ENCODE results near the gene NPIPB8.
"Not testable (repeated sequence)": the region's sequence is repeated elsewhere in the genome, so short reads cannot be mapped to it uniquely, and the experiment has no call there.

The NPIPB8 gene

DNA sequence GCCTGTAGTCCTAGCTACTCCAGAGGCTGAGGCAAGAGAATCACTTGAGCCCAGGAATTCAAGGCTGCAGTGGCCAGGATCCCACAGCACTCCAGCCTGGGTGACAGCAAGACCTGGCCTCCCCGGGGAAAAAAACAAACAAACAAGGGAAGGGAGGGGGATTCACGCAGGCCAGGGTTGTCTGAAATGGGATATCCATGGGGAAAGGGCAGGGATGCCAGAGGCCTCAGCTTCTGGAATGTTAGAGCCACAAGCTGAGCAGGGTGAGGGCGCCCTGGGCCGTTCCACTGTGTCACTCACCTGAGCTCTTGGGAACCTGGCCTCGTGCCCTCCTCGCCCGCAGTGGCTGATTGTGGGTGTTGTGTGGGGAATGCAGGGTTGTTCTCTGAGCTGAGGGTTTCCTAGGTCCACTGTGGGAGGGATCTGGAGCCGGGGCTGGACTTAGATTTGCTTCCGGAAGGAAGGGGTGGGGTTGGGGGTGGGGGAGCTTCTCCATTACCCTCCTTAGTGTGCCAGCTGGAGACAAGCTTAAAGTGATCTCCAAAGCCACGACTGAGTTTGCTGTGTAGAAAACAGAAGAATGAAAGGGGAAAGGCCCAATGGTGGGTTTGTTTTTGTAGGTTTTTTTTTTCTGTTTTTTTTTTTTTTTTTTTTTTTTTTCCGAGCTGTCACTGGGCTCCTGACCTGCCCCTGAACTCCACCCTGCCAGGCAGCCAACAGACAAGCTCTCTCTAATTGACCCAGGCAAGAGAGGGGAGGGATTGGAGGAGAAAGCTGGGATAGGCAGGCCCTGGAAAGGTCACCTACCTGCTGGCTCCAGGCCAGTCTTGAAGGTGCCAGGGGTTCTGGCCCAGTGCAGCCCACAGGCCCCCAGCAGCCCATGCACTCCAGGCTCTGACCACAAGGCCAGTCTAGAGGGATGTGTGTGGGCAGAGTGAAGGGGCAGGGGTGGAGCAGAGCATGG is 28.0 kb upstream of the NPIPB8 start, which contains the start of gene SULT1A1:
TSS of gene SULT1A1 (minus strand) at position 414 of the 964 bp plus-strand sequence. CDS start 1,189 bp downstream, outside the sequence.
- DNase-seq (ENCODE audit: low spot score in 2 of 2): no peak
- Histone ChIP-seq H3K27me3 (ENCODE audit: low read depth) (no peaks in the 10 kb centered on the region), H3K36me3 (replicated peaks) (no peaks in the 10 kb centered on the region), H3K9me3 (no peaks in the 10 kb centered on the region), H3K4me1 (no peaks in the 10 kb centered on the region), H3K4me3 (no peak within 1 kb of the TSS)
- in situ Hi-C loops (cut with MboI; ENCODE audit: low sequenced_read_pairs): no loop called here

DNA sequence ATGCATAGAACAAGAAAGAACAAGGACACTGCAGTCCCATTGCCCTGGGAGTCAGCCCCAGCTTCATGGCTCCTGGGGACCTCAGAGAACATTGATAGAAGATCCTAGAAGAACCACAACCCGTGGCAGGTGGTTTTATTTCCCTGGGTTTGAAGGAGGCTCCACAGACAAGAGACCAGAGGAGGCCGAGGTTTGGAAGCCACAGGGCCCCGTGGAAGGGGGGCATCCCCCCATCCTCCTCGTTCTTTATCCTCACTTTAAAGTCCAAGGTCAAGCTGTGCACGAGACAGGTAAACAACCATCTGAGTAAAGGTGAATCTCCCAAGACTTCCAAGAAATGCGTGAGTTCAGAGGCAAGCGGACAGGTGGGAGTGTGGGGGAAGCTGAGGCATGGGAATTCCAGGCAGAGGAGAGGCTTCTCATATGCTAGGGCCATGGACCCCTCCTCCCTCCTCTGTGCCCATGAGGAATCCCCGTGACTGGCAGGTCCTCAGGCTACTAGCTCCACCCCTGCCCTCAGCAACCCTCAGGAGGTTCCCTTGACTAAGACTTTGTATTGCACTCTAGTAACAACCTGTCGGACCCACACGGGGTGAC is 27.2 kb upstream of the NPIPB8 start:
- in situ Hi-C loops (cut with MboI; ENCODE audit: low sequenced_read_pairs): no loop called here
- Histone ChIP-seq H3K4me3 (no peak overlapping the region), H3K36me3 (replicated peaks) (no peaks in the 10 kb centered on the region), H3K27me3 (ENCODE audit: low read depth) (no peaks in the 10 kb centered on the region), H3K9me3 (no peaks in the 10 kb centered on the region), H3K4me1 (no peaks in the 10 kb centered on the region)
- no peak for DNase-seq (ENCODE audit: low spot score in 2 of 2)

DNA sequence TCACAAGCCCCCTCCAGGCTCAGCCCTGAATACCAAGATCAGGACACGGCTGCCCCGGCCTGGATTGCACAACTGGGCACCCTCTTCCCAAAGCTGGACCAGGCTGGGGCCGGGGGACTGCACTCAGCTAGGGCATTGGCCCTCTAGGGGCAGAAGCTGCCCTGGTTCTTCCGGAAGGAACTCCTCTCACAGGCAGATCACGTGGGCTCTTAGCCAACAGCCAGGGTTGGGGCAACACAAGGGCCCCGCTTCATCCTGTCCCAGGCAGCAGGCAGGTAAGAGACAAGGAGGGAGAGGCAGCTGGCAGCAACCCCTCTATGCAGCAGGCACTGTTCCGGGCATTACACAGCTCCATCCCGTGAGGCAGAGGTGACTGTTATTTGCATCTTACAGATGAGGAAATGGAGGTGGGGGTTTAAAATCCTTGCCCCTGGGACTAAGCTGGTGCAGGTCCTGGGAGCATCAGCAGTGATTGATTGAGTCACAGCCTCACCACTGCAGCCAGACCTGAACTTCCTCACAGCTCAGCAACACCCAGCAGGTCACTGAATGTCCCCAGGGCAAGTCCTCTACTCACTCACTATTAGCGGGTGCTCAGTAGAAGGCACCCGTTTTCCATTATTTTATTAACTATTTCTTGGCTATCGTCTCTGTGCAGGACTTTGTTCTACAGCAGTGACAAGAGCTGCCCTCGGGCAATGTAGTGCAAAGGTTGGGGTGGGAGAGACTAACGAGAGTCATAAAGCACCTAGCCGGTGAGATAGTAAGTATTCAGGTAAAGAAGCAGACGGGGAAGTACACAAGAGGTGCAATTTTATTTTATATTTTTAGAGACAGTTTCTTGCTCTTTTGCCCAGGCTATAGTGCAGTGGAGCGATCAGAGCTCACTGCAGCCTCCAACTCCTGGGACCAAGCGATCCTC is 25.2 kb upstream of the NPIPB8 start:
- H3K9me3 ChIP-seq; in situ Hi-C loops (cut with MboI; ENCODE audit: low sequenced_read_pairs); H3K27me3 ChIP-seq (ENCODE audit: low read depth); DNase-seq (ENCODE audit: low spot score in 2 of 2); H3K4me1 ChIP-seq; H3K4me3 ChIP-seq; H3K36me3 ChIP-seq (replicated peaks): not testable (repeated sequence)

DNA sequence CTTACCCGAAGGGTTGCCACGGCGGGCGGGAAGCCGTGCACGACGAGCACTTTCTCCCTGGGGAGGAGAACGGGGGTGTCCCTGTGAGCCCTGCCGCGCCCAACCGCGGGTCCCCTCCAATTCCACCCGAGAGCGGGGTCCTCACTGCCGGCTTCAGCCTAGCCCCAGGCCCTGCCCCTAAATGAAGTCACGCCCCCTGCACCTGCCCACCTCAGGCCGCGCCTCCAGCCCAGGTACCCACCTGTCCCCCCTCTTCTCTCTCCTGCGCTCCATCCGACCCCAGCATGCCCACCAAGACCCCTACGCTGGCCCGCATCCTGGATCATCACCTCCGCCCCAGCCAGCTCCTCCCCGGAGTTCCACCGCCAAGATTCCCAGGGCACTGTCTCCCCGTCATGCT is 24.0 kb upstream of the NPIPB8 start:
- H3K36me3 ChIP-seq (replicated peaks); DNase-seq (ENCODE audit: low spot score in 2 of 2); H3K9me3 ChIP-seq; H3K27me3 ChIP-seq (ENCODE audit: low read depth); in situ Hi-C loops (cut with MboI; ENCODE audit: low sequenced_read_pairs); H3K4me3 ChIP-seq: not testable (repeated sequence)
- H3K4me1 ChIP-seq: peaks cover 12% of the 10 kb centered on the region

DNA sequence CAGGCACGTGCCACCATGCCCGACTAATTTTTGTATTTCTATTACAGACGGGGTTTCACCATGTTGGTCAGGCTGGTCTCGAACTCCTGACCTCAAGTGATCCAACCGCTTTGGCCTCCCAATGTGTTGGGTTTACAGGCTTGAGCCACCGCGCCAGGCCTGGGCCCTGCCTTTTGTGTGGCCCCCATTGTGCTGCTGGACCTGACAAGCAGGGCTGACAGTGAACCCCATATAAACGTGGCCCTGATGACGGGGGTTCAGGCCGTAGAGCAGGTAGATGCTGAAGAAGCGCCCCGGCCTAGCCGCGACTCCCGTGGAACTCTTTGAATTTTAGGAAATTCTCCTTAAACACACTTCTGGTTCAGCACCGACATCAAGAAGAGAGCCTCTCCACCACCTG is 23.3 kb upstream of the NPIPB8 start:
- H3K9me3 ChIP-seq; in situ Hi-C loops (cut with MboI; ENCODE audit: low sequenced_read_pairs); H3K4me3 ChIP-seq; H3K27me3 ChIP-seq (ENCODE audit: low read depth); DNase-seq (ENCODE audit: low spot score in 2 of 2): not testable (repeated sequence)
- H3K36me3 ChIP-seq (replicated peaks): peaks cover 14% of the 10 kb centered on the region; the same call in 1 of the 2 replicates
- peaks cover 12% of the 10 kb centered on the region for H3K4me1 ChIP-seq

DNA sequence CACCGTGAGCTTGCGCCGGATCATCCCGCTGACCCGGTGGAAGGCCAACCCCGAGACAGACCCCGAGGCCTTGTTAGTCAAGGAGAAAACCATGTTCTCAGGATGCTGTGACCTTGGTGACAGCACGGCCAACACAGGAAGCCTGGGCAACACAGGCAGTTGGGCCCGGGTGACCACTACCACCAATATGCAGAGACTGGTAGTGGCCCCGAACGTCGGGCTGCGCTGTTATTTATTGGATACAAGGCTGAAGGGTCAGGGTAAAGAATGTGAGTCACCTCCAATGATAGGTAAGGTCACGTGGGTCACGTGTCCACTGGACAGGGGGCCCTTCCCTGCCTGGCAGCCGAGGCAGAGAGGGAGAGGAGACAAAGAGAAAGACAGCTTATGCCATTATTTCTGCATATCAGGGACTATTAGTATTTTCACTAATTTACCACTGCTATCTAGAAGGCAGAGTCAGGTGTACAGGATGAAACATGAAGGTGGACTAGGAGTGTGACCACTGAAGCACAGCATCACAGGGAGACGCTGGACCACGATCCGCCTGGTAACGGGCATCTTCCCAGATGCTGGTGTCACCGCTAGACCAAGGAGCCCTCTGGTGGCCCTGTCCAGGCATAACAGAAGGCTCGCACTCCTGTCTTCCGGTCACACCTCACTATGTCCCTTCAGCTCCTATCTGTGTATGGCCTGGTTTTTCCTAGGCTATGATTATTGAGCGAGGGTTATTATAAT is 22.2 kb upstream of the NPIPB8 start:
- peak in 1 of 2 experiments; percentile 67 for DNase-seq (ENCODE audit: low spot score in 2 of 2)
- Histone ChIP-seq H3K4me1 (peaks cover 12% of the 10 kb centered on the region), H3K36me3 (replicated peaks) (peaks cover 18% of the 10 kb centered on the region; the same call in 1 of the 2 replicates)
- in situ Hi-C loops (cut with MboI; ENCODE audit: low sequenced_read_pairs); H3K4me3 ChIP-seq; H3K9me3 ChIP-seq; H3K27me3 ChIP-seq (ENCODE audit: low read depth): not testable (repeated sequence)

DNA sequence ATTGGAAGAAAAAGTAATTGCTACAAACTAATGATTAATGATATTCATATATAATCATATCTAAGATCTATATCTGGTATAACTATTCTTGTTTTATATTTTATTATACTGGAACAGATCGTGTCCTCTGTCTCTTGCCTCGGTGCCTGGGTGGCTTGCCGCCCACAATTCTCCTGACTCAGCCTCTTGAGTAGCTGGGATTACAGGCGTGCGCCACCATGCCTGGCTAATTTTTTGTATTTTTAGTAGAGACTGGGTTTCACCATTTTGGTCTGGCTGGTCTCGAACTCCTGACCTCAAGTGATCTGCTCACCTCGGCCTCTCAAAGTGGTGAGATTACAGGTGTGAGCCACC is 21.7 kb upstream of the NPIPB8 start:
- peaks cover 18% of the 10 kb centered on the region; the same call in 1 of the 2 replicates for H3K36me3 ChIP-seq (replicated peaks)
- DNase-seq (ENCODE audit: low spot score in 2 of 2); in situ Hi-C loops (cut with MboI; ENCODE audit: low sequenced_read_pairs); H3K27me3 ChIP-seq (ENCODE audit: low read depth); H3K9me3 ChIP-seq; H3K4me3 ChIP-seq: not testable (repeated sequence)
- peaks cover 12% of the 10 kb centered on the region for H3K4me1 ChIP-seq

DNA sequence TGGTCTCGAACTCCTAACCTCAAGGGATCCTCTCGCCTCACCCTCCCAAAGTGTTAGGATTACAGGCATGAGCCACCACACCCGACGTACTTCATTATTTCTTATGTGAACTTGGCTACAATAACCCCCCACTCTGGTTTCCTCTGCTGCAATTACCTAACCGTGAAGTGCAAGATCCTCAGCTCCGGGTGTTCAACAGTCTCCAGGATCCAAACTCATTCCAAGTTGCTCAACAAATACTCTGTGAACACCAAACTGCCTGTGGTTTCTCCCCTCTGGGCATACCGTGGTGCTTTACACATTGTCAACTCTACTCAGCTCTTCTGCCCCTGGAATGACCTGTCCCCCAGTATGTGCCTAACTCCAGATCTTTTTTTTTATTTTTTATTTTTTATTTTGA is 21.2 kb upstream of the NPIPB8 start:
- H3K4me1 ChIP-seq: peaks cover 15% of the 10 kb centered on the region
- in situ Hi-C loops (cut with MboI; ENCODE audit: low sequenced_read_pairs): no loop called here
- DNase-seq (ENCODE audit: low spot score in 2 of 2): no peak
- no peaks in the 10 kb centered on the region for H3K27me3 ChIP-seq (ENCODE audit: low read depth)
- H3K36me3 ChIP-seq (replicated peaks): peaks cover 18% of the 10 kb centered on the region; the same call in 1 of the 2 replicates
- no peak overlapping the region for H3K4me3 ChIP-seq
- no peaks in the 10 kb centered on the region for H3K9me3 ChIP-seq

DNA sequence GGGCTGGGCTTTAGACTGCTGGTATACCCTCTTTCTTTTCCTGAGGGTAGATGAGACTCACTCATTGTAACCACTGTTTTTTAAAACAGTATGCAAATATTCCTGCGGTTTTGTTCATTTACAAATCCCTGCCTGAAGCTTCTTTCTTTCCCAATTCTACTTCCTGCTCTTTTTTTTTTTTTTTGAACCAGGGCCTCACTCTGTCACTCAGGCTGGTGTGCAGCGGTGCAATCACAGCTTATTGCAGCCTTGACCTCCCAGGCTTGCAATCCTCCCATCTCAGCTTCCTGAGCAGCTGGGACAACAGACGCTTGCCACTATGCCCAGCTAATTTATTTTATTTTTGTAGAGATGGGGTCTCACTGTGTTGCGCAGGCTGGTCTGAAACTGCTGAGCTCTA is 20.0 kb upstream of the NPIPB8 start:
- no peaks in the 10 kb centered on the region for H3K9me3 ChIP-seq
- peak; percentile 67 to 84 for DNase-seq (ENCODE audit: low spot score in 2 of 2)
- in situ Hi-C loops (cut with MboI; ENCODE audit: low sequenced_read_pairs): no loop called here
- peaks cover 18% of the 10 kb centered on the region; the same call in 1 of the 2 replicates for H3K36me3 ChIP-seq (replicated peaks)
- no peaks in the 10 kb centered on the region for H3K27me3 ChIP-seq (ENCODE audit: low read depth)
- no peak overlapping the region for H3K4me3 ChIP-seq
- peaks cover 16% of the 10 kb centered on the region for H3K4me1 ChIP-seq

DNA sequence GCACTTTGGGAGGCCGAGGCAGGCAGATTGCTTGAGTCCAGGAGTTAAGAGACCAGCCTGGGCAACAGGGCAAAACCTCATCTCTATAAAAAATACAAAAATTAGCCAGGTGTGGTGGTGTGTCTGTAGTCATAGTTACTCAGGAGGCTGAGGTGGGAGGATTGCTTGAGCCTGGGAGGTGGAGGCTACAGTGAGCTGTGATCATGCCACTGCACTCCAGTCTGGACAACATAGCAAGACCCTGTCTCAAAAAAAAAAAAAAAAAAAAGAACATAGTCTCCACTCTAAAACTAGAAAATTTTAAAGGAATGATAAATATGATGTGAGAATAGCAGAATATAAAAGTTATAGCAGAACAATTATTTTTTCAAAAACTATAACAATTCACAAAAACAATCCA is 17.5 kb upstream of the NPIPB8 start:
- Histone ChIP-seq H3K4me1 (peaks cover 16% of the 10 kb centered on the region), H3K36me3 (replicated peaks) (peaks cover 18% of the 10 kb centered on the region; the same call in 1 of the 2 replicates)
- H3K4me3 ChIP-seq; DNase-seq (ENCODE audit: low spot score in 2 of 2); H3K27me3 ChIP-seq (ENCODE audit: low read depth); H3K9me3 ChIP-seq; in situ Hi-C loops (cut with MboI; ENCODE audit: low sequenced_read_pairs): not testable (repeated sequence)

DNA sequence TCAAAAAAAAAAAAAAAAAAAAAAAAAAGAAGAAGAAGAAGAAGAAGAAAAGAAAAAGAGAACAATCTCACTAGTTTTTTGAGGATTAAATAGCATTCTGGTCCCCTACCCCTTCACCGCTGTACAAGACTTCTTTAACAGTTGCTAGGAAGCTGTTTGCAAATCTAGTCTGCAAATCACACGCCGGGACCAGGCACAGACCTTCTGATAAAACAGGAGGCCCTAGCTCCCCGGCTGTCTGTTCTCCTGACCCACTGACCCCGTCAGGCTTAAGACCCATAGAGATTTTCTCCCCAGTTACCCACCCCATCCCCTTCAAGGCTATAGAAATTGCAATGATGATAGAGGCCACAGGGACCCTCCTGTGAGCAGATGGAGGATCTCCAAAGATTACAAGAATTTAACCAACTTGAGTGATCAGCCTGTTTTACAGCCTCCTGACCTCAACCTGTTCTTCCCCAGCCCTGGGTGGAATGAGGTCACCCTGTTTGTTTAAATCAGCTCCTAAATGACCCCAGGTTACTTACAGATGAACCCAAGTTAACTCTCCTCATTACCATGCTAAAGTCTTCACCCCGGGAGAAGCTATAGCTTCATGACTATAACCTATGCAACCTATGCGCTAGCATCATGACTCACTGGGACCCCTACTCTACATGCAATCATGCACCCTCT is 16.2 kb upstream of the NPIPB8 start:
- no peak for DNase-seq (ENCODE audit: low spot score in 2 of 2)
- no peak overlapping the region; the same call in 1 of the 2 replicates for H3K4me3 ChIP-seq
- H3K4me1 ChIP-seq: peaks cover 16% of the 10 kb centered on the region
- no peaks in the 10 kb centered on the region for H3K9me3 ChIP-seq
- no peaks in the 10 kb centered on the region for H3K27me3 ChIP-seq (ENCODE audit: low read depth)
- in situ Hi-C loops (cut with MboI; ENCODE audit: low sequenced_read_pairs): no loop called here
- H3K36me3 ChIP-seq (replicated peaks): peaks cover 18% of the 10 kb centered on the region; the same call in 1 of the 2 replicates

DNA sequence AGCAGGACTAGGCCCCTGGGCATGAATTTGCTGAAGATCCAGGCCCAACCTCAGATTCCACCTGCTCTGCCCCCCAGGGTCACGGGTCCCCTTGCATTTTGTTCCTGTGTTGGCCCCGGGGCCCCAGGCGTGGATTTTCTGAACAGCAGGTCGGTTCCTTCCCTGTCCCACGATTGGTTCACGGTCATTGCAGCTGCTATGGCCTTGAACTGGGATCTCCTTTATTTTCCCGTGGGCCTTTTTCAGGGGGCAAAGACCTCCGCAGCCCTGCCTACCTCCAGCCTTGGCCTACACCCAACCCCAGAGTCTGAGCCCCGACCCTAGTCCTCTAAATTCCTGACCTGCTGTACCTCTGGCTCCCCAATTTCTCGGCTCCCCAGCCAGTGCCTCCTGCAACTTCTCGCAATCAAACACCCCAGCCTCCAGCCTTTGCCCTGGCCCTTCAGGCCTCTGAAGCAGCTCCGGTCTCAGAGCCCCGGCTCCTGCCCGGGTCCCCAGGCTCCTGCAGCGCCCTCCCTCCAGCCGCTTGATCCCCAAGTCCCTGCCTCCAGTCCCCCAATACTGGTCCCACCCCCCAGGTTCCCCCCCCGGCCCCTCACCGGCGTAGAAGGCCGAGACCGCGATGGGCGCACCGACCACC is 15.2 kb upstream of the NPIPB8 start:
- H3K27me3 ChIP-seq (ENCODE audit: low read depth); H3K9me3 ChIP-seq; DNase-seq (ENCODE audit: low spot score in 2 of 2); in situ Hi-C loops (cut with MboI; ENCODE audit: low sequenced_read_pairs): not testable (repeated sequence)
- Histone ChIP-seq H3K36me3 (replicated peaks) (peaks cover 15% of the 10 kb centered on the region; the same call in 1 of the 2 replicates), H3K4me1 (peaks cover 11% of the 10 kb centered on the region), H3K4me3 (peak overlapping the region; percentile 46)
